Measurements from ENCODE around the gene FNDC3B.

Gene FNDC3B

DNA sequence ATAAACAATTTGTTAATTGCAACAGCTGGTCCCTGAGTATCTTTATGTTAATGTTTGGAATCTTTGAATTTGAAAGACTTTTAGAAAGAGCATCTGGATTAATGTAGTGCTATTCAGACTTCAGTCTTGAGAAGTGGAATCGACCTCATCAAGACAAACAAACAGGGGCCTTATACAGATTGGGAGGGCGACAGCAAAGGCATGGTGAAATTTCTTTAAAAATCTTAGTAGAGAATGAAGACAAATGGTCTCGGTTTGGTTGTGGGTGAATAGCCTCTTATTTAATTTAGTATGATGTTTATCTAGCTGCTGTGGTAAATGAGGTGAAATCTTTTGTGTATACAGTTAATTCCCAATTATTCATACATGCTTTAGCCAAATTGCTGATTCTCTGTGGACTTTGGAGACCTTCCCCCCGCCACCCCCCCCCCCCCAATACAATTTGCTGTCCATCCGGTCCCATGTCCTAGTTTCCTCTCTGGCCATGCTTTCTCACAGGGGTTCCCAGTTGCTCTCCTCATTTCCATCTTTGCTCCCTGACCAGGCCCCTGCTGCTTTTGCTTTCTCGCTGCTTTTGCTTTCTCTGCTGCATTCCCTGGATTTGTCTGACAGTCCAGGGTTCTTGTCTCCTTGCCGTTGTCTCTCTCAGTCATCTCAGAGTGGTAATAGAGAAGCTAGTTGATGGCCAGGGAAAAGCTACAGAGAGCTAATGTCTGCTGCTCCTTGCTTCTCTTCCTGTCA is 135.3 kb downstream of the FNDC3B start:
- no peak for DNase-seq

DNA sequence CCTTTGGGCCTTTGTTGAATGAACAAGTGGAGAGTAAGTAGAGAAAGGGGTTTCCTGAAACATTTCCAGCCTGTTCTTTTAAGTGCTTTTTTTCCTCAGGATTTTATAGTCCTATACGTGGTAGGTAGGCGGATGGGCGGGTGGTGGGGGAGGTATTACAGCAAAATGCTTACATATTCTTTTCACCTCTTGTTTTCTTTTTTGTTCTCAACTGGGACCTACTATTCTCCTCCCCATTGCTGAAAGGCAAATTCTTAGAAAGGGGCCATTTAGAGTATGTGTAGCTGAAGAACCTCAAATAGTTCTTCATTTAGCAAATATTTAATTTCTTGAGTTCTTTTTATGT is 135.8 kb downstream of the FNDC3B start:
- DNase-seq, result no peak

DNA sequence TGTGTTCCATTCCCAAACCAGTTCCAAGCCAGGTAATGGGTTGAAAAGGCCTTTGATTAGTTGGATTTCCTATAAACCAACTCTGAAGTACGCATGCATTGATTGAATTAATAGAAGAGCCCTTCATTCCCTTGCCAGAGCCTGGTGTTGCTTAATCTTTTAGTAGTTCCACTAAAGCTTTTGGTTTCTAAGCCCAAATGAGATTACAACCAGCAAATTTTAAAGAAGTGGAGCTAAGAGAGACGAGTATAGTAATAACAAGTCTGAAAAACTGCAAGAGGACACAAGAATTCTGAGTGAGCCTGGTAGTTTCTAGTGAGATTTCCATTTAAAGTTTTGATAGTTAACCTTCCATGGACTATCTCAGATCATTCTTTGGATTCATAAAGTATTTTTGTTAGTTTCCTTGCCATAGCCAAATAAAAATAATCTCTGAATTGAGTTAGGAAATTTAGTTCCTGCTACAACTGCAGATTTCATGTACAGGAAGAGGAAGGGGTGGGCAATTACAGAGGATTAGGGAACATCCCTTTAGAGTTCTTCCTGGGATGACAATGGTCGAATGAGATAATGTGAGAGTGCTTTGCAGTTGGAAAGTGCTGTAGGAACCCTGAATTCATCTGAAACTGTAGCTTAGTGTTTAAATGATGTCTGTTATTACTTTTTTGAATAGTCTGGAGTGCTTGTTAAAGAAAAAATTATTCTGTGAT is 136.8 kb downstream of the FNDC3B start:
- no peak for DNase-seq

DNA sequence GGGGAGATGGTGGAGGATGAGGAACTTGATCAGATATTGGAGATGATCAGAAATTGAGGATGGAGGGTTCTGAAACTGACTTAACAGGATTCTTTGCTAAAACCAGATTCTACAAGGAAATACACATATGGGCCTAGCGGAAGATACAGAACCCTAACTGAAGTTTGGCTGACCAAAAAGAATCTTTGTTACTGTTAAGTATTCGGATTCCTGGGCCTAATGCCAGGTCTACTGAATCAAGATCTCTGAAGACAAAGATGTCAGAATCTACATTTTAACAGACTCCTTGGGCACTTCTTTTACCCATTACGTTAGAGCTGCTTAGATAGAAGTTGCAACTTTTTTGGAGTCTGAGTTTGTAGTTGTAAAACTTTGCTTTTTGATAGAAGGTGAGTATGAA is 137.7 kb downstream of the FNDC3B start:
- DNase-seq, result no peak

DNA sequence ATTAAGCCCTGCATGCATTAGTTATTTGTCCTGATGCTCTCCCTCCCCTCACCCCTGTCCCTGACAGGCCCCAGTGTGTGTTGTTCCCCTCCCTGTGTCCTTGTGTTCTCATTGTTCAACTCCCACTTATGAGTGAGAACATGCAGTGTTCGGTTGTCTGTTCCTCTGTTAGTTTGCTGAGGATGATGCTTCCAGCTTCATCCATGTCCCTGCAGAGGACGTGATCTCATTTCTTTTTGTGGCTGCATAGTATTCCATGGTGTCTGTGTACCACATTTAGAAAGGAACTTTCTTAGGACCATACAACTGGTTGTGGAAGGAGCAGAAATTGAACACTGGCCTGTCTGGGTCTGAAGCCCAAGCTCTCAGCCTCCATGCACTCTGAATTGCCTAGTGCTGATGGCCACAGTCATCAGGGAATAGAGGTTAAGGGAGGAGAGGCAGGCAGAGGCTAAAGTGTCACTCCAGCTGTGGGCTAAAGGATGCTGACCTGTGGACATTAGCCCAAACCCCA is 138.5 kb downstream of the FNDC3B start:
- DNase-seq, result no peak

DNA sequence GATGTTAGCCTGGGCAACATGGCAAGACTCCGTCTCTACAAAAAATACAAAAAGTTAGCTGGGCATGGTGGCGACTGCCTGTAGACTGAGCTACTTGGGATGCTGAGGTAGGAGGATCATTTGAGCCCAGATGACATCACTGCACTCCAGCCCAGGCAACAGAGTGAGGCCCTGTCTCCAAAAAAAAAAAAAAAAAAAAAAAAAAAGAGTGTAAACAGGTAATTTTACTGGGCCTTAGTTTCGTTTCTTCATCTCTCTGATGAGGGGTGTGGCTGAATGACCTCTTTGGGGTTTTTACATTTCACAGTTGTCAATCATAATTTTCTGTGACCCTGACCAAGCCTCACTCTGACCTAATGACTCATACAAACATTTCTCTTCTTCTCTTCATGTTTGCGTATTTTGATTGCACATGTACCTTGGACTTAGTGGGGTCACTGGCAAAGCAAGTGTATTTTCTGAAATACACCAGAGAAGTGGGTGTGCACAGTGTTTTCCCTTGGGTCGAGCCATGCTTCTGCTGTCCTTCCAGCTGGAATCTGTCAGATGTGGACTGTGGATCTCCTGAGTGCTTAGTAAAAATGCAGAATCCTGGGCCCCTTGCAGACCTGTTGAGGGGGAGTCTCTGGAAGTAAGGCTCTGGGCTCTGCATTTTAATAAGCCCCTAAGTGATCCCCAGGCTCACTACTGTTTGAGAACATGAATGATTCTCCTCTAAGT is 140.5 kb downstream of the FNDC3B start:
- no peak for DNase-seq

DNA sequence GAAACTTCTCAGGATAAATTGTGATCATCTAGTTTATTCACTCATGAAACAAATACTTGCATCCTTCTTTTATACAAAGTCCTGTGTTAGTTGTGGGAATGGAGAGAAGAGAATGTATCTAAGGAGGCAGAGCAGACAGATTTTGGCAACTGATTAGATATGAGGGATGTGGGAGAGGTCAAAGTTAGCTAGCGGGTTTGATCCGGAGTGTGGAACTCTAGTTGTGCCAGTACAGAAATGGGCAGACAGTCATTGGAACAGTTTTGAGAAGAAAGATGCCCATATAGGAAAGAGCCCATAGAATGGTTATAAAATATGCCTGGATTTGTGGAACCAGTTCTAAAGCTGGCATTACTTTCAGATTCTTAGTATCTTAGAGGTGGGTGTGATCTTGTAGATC is 141.1 kb downstream of the FNDC3B start:
- DNase-seq, result no peak

DNA sequence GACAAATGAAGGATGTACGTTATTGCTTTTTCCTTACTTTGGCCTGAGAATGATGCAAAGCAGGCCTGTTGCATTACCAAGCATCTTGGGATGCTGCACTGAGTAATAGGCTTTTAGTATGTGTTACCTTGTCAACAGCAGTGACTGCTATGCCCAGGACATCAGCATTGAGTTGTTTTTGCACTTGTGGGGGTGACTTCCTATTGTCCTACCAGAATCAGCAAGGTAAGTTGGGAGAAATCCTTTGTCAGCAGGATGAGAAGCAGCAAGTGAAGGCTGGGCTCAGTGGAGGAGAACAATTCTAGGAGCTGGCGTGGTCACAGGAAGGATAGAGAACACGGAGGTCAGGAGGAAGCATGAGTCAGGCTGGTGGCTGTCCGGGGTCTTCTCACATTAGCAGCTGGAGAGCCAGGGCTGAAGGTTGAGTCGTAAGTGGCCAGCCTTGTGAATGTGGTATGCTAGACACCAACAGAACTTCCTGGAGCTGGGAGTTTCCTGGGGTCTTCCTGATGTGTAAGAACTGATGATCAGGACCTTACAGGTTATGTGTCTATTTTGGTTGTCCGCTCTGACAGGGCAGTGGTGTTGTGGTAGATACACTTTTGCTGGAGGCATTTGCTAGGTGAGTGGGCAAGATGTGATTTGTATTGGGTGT is 142.7 kb downstream of the FNDC3B start:
- no peak for DNase-seq

DNA sequence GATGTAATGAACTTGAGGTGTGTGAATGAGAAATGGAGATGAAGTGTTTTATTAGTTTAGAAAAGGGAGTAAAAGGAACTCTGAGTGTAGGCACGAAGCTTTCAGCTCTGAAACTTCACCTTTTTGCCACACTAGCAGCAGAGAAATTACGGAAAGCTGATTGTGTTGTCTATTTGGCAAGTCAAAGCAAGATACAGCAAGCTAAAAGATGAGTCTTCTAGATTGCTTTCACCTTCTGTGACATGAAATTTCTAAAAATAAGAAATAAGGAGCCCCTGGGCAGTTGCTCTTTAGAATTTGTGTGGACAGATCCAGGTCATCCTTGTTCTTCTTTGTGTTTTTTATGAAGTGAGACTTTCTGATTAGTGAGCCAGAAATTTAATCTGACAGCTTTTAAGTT is 143.4 kb downstream of the FNDC3B start:
- no peak for DNase-seq

DNA sequence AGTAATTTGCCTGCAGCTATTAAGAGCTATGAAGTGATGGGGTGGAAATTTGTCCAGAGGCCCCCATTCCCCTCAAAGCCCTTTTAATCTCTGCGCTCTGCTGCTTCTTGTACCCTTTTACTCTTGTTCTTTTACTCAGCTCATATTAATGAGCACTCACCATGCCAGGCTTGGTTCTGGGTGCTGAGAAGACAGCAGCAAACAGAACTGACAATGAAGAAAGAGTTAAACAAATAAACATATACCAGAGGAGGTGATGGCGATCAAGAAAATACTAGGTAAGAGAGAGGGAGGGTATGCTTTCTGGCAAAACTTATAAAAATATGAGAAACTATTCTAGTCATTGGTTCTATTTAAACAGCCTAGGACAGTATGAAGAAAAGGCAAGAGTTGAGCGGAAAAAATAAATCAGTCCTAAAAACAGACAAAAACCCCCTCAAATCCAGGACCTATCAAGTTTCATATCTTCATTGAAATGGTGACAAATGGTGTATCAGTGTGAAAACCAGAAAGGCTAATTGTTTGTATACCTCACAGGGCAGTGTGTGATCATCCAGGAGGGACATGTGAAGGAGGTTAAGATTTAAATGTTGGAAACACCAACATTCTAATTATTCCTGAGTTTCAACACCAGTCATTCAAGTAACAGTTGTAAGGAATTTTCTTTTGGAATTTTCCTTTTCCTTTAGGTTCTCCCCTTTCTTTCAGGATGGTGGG is 144.9 kb downstream of the FNDC3B start:
- DNase-seq, result no peak

DNA sequence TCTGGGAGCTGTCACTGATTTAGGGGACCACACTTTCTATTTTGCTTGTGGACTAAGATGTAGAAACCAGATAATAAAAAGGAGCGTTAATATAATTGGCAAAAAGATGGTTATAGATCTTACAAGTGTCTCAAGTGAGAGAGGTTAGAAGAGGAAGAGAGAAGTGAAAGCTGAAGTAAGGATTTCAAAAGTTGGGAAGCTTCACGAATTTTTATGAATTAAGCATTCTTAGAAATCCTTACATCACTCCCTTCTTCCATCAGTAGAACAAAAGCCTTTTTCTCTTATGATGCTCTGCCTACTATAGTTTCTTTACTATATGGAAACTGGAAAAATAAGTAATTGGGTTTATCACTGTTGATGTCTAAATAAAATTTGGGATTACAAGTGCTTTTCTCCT is 146.5 kb downstream of the FNDC3B start:
- DNase-seq, result no peak

DNA sequence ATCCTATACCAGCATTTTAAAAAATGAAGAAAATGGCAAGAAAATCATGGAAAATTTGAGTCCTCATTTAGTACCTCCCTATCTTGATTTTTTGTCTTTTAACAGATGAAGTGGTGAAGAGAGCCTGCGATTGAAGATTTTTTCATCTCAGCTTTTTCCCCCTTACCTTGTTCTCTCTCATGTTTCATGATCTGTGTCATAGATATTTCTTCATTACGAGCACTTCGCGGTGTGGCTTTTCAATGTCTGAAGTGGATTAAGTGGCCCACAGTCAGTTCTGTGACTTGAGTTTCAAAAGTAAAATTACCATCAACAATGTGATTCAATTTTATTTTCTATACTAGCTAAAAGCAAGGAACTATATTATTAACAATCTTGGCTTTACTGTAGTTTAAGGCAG is 147.2 kb downstream of the FNDC3B start:
- DNase-seq, result no peak

DNA sequence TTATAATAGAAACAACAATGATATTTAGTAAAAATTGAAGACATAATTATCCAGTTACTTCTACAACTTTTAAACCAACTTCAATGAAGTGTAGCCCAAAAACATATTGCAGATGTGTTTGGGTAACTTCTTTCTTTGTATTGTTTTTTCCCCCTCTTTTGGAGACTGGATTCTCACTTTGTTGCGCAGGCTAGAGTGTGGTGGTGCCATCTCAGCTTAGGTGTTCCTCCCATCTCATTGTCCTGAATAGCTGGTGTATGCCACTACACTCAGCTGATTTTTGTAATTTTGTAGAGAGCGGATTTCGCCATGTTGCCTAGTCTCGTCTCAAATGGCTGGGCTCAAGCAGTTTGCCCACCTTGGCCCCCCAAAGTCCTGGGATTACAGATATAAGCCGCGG is 148.1 kb downstream of the FNDC3B start:
- no peak for DNase-seq

DNA sequence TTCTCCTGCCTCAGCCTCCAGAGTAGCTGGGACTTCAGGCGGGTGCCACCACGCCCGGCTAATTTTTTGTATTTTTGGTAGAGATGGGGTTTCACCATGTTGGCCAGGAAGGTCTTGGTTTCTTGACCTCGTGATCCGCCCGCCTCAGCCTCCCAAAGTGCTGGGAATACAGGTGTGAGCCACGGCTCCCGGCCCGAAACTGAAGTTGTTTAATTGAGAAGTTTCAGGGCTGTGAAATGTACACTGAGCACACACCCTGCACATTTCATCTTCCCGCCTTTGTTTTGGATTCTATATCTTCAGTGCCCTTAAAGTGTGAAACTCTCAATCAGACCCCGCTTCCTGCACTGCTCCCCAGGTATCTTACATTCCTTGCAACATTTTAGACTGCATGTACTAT is 149.1 kb downstream of the FNDC3B start:
- DNase-seq, result no peak

DNA sequence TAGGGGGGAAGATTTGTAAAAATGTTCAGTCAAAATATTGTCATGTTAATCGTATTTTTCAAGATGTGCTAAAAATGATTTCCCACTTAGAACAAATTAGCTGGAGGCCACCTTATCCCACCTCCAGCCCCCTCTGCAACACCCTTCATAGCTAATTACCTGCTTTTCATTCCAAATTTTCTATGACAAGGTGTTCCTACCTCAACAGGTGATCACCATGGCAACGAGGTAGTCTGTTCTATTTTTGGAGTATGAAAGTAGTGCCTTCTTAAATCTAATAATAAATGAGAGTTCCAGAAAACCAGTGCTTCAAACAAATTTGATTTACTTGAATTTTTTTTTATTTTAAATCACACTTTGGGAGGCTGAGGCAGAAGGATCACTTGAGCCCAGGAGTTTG is 149.8 kb downstream of the FNDC3B start:
- DNase-seq, result no peak

DNA sequence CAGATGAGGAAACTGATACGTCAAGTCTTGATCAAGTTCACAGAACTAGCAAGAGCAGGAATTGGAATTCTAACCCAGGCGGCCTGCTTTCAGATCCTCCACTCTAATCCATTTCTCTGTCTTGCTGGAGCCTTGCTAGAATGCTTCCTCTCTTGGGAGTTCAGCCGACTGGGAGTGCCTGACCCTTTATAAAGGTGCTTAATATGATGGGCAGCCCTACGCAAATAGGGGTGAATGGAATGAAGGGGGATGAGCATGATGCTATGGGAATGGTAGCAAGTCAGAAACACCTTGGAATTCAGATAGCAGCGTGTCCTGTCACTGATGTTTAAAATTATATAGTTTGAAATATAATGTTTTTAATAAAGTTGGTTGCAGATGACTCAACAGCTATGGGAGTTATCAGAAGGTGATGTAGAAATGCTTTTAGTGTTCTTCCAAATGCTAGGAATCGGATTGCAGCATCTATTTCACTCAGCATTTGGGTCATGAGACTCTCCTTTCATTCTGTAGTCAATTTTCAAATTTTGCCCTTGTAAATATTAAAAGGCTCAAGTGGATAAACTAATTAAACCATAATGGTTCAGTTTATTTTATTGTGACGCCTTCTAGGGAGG is 150.7 kb downstream of the FNDC3B start:
- DNase-seq, result no peak

DNA sequence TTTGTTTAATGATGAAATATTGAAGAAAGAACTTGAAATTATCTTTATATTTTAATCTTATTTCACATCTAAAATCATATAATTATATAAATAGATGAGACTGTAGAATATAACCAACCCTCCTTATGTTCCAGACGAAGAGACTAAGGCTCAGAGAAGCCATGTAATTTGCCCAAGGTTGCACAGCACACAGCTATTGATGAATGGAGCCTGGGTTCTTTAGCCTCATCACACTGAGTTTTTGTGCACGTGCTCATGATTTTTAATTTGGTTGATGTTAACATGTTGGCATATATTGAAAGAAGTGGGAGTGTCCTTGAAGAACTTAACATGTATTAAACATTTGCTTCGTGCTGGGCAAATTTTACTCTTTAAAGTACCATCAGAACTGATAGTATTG is 151.6 kb downstream of the FNDC3B start:
- no peak for DNase-seq

DNA sequence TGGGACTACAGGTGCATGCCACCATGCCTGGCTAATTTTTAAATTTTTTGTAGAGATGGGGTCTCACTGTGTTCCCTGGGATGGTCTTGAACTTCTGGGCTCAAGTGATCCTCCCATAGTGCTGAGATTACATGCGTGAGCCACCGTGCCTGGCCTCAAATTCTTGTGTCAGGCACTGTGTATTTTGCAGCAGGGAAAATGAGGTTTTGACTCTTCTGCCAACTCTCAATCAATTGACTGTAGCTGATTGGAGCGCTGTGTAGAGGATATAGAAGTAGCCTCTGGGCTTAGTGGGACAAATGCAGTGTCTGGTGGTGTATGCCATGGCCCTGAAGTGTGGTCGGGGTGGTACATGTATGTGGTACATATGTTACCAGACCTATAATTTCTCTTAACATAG is 152.3 kb downstream of the FNDC3B start:
- DNase-seq, result no peak

DNA sequence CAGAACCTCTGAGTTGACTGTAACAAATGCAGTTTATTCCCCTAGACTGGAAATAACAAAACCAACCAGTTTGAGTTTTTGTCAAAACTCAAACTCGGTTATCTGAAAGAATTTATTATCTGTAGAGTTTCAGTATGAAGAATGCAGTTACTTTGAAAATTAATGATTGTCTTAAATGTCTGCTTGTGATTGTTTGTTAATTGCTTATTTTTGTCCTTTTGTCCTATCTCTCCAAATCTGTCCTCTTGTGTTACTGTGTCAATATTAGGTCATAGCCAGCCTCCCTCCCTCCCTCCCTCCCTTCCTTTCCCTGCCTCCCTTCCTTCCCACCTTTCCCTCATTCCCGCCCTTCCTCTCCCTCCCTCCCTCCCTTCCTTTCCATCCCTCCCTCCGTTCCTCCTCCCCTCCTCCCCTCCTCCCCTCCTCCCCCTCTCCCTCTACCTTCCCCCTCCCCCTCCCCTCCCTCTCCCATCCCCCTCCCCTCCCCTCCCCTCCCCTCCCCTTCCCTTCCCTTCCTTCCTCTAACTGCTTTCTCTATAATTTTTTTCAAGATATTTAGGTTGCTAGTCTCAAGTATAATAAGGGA is 153.5 kb downstream of the FNDC3B start:
- no peak for DNase-seq

DNA sequence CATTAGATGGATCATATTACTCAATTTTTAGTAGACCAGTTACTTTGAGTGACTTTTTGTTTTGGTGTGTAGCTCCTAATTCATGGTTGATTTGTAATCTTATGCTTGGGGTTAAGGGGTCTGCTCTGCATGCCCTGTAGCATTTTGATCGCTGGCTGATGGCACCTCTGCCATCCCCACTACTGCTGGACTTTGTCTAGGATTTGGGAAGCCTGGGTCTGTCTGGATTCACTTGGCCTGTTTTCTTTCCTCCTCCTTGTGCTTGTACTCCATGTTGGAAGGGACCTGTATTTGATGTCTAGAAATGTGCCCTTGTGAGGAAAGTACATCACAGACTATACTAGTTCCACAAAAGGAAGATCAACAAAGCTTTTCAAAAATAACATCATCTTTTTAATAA is 154.1 kb downstream of the FNDC3B start:
- DNase-seq, result no peak

DNA sequence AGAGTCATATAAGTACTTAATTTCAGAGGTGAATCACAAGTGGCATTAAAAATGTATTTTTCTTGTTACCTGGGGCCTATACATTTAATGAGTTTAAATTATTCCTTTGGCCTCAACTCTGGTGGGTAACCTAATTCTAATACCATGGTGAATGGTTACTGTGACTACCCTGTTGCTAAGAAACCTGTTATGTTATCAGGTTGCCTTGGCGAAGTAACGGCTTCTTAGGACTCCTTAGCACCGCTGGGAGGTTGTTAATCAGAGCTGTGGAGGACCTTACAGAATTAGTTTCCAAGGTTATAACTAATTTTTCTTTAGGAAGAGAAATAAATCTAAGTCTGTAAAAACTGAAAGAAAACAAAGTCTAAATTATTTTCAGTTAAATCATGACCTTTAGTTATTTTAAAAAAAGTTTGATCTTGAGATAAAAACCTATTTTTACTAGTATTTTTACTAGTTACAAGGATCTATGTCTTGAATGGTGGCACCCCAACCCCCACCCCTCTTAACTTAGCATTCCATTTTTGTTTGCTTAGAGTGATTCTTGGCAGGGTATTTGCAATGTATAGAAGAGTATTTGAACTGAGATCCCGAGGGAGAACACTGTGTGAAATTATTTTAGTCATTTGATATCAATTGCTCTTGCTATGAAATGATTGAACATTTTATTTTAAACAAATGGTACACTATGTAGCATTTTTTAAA is 155.5 kb downstream of the FNDC3B start:
- DNase-seq, result no peak

All from activated T-cell treated with anti-CD3 and anti-CD28 coated beads, Interleukin-2, amount 50 U/mL, for 48 hours (primary cell).